ENCODE results near the gene KRT3. TPM values are rescaled to one million over a fixed set of nuclear protein-coding genes. Genes with fewer than 3 reads are reported as not detected.

Gene KRT3
- total RNA-seq, 1 donor from 2014 or later: not detected

- H3K9me3 Mint-ChIP-seq: peaks cover 6% of the 10 kb centered on the region
- H3K36me3 Mint-ChIP-seq (ENCODE audit: low read depth): no peaks in the 10 kb centered on the region
- ATAC-seq (ENCODE audit: low read depth) (no peak), DNase-seq (no peak)
- ChIA-PET POLR2A (no interaction called here), CTCF (no interaction called here)
- H3K4me1 Mint-ChIP-seq: no peaks in the 10 kb centered on the region
- no peak overlapping the region for H3K27ac Mint-ChIP-seq
- no peak for TF ChIP-seq CTCF (IDR thresholded peaks at IDR 0.05)
- no peak overlapping the region for H3K4me3 Mint-ChIP-seq
- intact Hi-C loops (cut with micrococcal nuclease): no loop called here
- peaks cover 3% of the 10 kb centered on the region for H3K27me3 Mint-ChIP-seq
These were observed 39.5 kb downstream of the KRT3 start for GRCh38 chr12:52756281-52756960.

GRCh38 chr12:52755533-52755932 lies 40.4 kb downstream of the KRT3 start:
- DNase-seq: no peak
- Mint-ChIP-seq H3K4me3 (no peak overlapping the region), H3K9me3 (no peaks in the 10 kb centered on the region), H3K36me3 (ENCODE audit: low read depth) (no peaks in the 10 kb centered on the region), H3K4me1 (no peaks in the 10 kb centered on the region), H3K27me3 (peaks cover 4% of the 10 kb centered on the region), H3K27ac (no peak overlapping the region)
- TF ChIP-seq CTCF (IDR thresholded peaks at IDR 0.05): no peak
- POLR2A ChIA-PET: no interaction called here
- CTCF ChIA-PET: no interaction called here
- no peak for ATAC-seq (ENCODE audit: low read depth)
- intact Hi-C loops (cut with micrococcal nuclease): no loop called here

- no peak for TF ChIP-seq CTCF (IDR thresholded peaks at IDR 0.05)
- ATAC-seq (ENCODE audit: low read depth): no peak
- CTCF ChIA-PET: no interaction called here
These were observed 41.8 kb downstream of the KRT3 start for GRCh38 chr12:52754135-52754534.

GRCh38 chr12:52753283-52753682 lies 42.6 kb downstream of the KRT3 start:
- POLR2A ChIA-PET: no interaction called here

More at GRCh38 chr12:52754135-52754534, 41.8 kb downstream of the KRT3 start:
- Mint-ChIP-seq H3K36me3 (ENCODE audit: low read depth) (no peaks in the 10 kb centered on the region), H3K9me3 (no peaks in the 10 kb centered on the region), H3K27me3 (peaks cover 4% of the 10 kb centered on the region), H3K27ac (no peak overlapping the region), H3K4me3 (no peak overlapping the region), H3K4me1 (no peaks in the 10 kb centered on the region)
- no peak for DNase-seq
- POLR2A ChIA-PET: no interaction called here
- intact Hi-C loops (cut with micrococcal nuclease): no loop called here

GRCh38 chr12:52752516-52752915 lies 43.4 kb downstream of the KRT3 start:
- Mint-ChIP-seq H3K4me1 (no peaks in the 10 kb centered on the region), H3K4me3 (no peak overlapping the region), H3K9me3 (no peaks in the 10 kb centered on the region), H3K27ac (no peak overlapping the region), H3K27me3 (peaks cover 4% of the 10 kb centered on the region), H3K36me3 (ENCODE audit: low read depth) (no peaks in the 10 kb centered on the region)
- DNase-seq (no peak), ATAC-seq (ENCODE audit: low read depth) (no peak)
- ChIA-PET POLR2A (no interaction called here), CTCF (no interaction called here)
- intact Hi-C loops (cut with micrococcal nuclease): no loop called here
- TF ChIP-seq CTCF (IDR thresholded peaks at IDR 0.05): no peak

More at GRCh38 chr12:52753283-52753682, 42.6 kb downstream of the KRT3 start:
- ATAC-seq (ENCODE audit: low read depth) (no peak), DNase-seq (no peak)
- H3K4me3 Mint-ChIP-seq: no peak overlapping the region
- no peaks in the 10 kb centered on the region for H3K9me3 Mint-ChIP-seq
- no peaks in the 10 kb centered on the region for H3K4me1 Mint-ChIP-seq
- H3K36me3 Mint-ChIP-seq (ENCODE audit: low read depth): no peaks in the 10 kb centered on the region
- intact Hi-C loops (cut with micrococcal nuclease): no loop called here
- H3K27ac Mint-ChIP-seq: no peak overlapping the region
- H3K27me3 Mint-ChIP-seq: peaks cover 4% of the 10 kb centered on the region
- TF ChIP-seq CTCF (IDR thresholded peaks at IDR 0.05): no peak
- CTCF ChIA-PET: no interaction called here
